Skin epidermis (tissue), 12 donors: Measurements from ENCODE around the gene CFAP58.
A peak's percentile ranks its signal among the peaks of the same experiment; 100 is the strongest.

ENCODE experiments used
- H3K27ac ChIP-seq, 21 experiments: fragments of 200-600 bp; sonication (generic) in 11 of 21; one replicate each; pipeline ENCODE4 v1.5.0; 2020; ENCODE audit warnings: mild to moderate bottlenecking in 3 of 21, inconsistent platforms in 2 of 21, moderate library complexity in 2 of 21
- H3K4me3 ChIP-seq, 7 experiments: fragments of 200-600 bp; sonication (generic) in 2 of 7; one replicate each; pipeline ENCODE4 v1.5.0; 2020; ENCODE audit warnings: inconsistent platforms in 2 of 7, mild to moderate bottlenecking in 2 of 7, moderate library complexity in 1 of 7

Gene CFAP58

DNA sequence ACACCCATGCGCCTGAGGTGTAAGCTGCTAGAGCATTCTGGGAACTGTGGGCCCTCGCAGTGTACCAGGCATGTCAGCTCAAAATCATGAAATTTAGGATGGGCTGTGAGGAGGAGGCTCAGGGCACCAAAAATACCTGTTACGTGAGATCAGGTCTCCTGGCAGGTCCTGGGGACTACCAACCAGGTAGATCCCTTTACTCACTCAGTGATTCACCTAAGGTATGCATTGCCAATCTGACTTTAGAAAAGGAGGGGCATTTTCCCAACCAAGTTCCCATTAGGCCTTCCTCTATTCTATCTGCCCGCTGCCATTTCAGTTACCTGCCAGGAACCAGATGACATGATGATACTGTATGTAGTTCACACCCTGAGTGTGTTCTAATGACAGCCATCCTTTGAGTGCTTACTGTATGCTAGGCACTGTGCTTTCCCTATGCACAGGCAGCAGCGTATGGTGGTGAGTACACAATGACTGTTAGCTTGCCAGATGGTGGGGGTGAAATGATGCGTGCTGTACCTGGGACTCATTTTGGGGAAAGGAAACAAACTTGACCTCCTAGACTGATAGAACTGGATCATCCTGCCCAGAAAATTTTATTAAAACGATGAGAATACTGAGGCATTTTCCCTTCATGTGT, 62.0 kb downstream of the CFAP58 start:
- H3K4me3 ChIP-seq = no peak overlapping the region
- H3K27ac ChIP-seq = peak overlapping the region in 1 of 21 experiments; percentile 55

DNA sequence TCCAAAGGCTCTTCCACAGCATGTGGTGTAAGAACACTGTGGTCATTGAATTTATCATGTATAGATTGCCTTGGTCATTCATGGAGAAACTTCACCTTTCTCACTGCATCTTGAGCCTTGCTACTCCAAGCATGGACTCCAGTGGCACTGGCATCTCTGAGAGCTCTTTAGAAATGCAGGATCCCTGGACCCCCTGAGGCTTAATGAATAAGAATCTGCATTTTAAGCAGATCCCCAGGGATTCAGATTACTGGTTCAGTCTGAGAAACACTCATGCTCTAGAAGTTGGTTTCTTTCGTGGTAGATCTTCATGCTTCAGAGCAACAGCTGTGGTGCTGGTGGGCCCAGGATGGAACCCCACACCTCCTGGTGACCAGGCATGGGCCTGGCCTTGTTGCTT, 63.2 kb downstream of the CFAP58 start:
- no peak overlapping the region for H3K27ac ChIP-seq
- no peak overlapping the region for H3K4me3 ChIP-seq

DNA sequence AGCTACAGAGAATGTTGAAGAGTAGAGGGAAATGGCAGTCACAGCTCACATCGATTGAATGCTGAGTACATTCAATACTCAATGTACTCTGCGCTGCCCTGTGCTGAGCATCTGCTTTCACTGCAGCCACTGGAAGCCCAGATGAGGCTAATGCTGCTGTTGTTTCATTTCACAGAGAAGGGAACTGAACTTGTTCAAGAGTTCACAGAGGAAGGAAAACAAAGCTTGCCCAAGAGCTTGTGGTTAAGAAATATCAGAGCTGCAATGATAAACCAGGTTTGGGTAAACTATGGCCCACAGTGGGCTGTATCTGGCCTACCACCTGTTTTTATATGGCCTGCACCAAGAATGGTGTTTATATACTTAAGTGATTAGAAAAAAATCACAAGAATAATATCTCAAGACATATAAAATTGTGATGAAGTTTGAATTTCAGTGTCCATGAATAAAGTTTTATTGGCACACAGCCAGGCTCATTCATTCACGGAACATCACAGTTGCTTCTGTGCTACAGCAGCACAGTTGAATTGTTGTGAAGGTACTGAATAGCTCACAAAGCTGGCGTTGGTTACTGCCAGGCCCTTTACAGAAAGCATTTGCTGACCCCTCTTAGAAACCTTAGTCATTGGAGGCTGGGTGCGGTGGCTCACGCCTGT, 64.1 kb downstream of the CFAP58 start:
- Histone ChIP-seq H3K4me3 (no peak overlapping the region), H3K27ac (no peak overlapping the region)

DNA sequence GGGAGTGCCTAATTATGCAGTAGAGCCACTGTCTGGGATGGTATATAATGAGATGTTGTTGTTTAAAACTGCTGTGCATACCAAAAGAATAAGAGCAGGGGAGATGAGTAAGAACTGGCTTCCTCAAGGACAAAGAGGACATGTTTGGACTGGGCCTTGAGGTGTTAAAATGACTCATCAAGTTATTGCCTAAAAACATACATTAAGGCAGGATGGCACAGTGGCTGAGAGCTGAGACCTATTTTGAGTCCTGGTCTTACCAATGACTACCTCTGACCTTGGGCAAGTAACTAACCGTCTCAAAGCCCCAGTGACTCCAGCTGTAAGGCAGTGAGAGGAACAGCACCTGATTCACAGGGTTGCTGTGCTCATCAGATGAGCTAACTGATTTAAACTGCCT, 71.1 kb downstream of the CFAP58 start:
- H3K4me3 ChIP-seq = no peak overlapping the region
- no peak overlapping the region for H3K27ac ChIP-seq

DNA sequence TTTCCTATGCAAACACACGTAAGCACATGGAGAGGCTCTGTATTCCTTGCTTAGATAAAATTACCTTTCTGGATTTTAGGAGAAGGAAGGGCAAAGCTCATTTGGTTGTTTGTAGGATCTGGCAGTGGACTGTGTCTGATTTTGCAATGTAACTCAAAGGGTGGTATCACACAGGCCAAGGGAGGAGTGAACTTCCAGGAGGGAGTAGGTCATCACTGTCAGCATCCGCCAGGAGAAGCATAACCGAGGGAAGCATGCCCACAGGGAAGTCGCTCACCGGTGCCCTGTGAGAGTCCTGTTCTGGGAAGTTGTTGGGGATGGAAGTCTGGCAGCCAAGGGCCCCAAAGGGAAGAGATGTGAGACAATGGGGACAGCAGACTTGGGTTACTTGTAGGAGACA, 74.4 kb downstream of the CFAP58 start:
- no peak overlapping the region for H3K27ac ChIP-seq

DNA sequence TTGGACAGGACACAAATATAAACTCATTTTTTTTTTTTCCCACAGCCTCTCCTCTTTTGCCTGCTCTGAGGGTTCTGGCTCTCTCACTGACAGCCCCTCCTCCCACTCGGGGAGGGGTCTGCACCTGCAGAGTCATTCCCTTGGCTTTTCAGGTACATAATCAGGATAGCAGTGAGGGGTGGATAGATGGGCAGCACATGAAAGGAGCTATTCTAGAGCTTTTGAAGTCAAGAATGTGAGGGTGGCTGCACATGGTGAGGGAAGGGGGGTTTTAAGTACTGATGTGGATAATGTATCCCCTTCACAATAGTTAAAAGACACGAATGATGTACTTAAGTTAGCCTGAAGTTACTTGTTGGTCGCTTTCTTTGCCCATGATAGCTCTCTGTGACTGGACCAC, 76.2 kb downstream of the CFAP58 start:
- H3K27ac ChIP-seq = no peak overlapping the region
- H3K4me3 ChIP-seq = no peak overlapping the region

More for the DNA sequence above, 74.4 kb downstream of the CFAP58 start:
- no peak overlapping the region for H3K4me3 ChIP-seq

DNA sequence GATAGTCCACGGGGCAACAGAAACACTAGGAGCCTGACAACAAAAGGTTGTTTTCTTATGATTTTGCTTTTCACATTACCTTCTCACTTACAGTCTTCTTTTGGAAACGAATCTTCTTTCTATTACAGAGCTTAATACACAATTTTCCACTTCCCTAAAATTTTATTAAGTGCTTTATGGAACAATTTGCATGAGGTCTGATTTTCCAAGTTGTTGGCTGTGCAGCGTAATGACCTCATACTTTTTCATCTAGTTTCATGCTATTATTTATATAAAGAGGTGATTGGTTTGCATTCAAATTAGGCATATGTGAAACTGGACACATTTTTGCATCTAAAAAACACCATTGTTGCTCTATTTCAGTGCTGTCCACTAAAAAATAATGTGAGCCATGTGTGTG, 76.7 kb downstream of the CFAP58 start:
- Histone ChIP-seq H3K4me3 (no peak overlapping the region), H3K27ac (no peak overlapping the region)

DNA sequence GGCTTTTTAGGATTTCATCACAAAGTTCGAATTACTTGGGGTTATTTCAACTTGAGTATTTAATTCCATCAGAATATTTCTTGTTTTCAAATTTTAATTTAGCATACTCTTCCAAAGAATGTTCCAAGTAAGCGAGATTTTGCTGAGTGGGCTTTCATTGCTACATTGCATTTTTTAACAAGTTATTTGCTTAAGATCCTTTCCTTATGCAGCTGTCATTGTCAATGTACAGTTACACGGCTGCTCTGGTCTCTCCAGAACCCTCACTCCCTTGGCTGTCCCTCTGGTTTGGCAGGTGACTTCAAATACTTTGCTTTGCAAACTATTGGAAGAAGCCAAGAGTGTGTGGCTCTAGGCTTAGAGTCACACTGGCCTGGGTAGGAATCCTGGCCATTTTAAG, 80.0 kb downstream of the CFAP58 start:
- Histone ChIP-seq H3K4me3 (no peak overlapping the region), H3K27ac (no peak overlapping the region)

DNA sequence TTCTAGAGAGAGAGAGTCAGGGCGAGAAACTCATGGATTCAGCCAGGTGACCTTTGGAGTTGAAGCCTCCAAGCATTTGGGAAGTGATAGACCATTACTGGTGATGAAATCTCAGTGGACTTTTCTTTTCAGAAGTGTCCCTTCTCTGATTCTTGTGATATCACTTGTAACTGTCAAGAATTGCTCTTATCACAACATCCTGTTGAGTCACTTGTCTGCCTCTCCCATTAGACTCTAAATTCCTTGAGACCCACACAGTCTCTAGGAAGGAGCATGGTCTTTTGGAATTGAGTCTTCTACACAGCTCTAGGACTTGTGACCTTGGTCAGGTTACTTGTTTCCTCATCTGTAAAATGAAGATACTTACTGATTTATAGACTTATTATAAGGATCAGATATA, 81.0 kb downstream of the CFAP58 start:
- Histone ChIP-seq H3K27ac (no peak overlapping the region), H3K4me3 (no peak overlapping the region)

DNA sequence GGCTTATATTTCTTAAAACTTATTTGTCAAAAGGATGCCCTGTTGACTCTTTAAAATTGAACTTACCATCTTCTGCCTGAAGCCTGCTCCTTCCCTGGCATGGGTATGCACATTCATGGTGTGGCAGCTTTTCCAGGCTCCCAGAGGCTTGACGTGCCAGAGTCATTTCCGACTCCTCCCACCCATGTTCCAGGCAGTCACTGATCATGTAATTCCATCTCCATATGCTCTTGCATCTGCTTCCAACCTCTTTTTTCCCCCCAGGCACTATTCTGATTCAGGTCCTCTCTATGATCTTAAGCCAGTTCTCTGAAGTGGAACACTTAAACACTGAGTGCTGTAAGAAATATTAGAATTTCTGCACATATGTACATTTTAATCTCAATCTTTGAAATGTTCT, 82.2 kb downstream of the CFAP58 start:
- no peak overlapping the region for H3K4me3 ChIP-seq
- H3K27ac ChIP-seq = no peak overlapping the region

DNA sequence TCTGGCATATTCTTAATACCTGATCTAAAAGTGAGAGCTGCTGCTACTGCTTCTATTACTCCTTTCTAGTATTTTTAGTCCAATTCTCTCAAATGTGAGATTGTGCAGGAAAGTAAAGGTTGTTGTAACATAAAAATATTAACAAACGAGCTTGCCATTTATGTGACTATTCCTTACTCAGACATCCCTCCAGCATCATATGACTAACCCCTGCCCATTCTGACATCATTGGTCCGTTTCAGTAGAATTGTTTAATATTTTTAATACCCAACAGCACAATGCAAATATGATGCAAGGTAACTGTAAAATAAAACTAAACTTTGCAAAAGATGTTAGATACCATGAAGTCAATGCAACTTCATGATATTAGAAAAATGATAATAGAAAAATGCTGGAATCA, 83.6 kb downstream of the CFAP58 start:
- H3K27ac ChIP-seq = no peak overlapping the region
- no peak overlapping the region for H3K4me3 ChIP-seq

DNA sequence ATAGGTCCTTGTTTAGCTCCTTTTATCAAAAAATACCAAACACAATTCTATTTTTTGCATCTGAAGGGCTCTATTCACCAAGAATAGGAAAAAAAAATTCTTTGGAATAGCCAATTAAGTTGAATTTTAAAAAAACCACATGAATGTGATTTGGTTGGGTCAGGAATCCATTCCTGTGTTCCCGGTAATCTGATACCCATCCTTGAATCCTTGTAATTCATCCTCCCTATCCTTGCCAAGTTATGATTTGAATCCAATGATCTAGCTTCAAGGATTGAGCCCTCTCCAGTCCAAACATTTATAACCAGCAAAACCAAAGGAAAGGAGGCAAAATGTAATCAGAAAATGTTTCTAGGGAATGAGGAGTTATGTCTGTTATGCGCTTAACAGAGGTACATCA, 86.6 kb downstream of the CFAP58 start:
- no peak overlapping the region for H3K27ac ChIP-seq
- no peak overlapping the region for H3K4me3 ChIP-seq

DNA sequence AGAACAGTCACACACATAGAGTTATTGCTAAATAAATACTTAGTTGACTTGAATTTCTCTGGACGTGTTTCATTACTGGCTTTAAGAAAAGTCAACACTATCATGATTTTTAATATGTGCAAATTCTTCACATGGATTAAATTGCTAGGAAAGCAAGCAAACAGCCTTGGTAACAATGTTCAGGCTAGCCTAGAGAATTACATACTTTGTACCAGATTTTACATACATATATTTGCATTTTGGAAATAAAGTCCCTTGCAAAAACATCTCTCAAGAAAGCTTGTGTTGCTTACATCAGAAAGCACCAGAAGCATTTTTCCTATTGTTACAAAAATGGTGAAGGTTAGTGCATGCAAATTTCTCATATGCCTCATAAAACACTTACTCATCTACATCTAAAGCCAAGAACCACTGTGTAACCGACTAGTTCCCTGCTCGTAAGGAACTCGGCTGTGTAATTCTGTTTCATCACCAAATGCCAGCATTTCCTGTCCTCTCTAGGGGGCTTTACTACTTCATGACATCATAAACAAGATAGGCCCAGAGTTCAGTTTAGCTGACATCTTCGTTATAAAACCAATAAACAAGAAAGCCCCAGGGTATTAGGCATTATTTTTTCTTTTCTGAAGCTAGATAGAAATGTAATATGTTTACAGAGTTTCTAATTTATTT, 87.8 kb downstream of the CFAP58 start:
- Histone ChIP-seq H3K27ac (no peak overlapping the region), H3K4me3 (no peak overlapping the region)

DNA sequence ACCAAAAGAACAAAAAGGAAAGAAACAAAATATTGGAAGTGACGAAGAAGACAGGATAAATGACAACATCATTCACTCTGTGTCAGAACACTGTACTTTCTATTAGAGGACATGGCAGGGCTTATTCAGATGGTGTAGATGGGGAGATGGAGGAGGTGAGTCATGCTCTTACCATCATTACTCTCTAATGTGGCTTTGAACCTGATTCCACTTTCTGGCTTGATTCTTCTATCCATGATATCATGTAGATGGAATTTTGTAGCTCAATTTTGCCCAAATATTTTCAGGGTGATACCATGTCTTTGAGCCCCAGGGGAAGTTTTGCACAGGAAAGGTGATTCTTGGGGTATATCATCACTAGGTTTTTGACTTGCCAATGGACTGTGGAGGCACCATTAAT, 91.7 kb downstream of the CFAP58 start:
- Histone ChIP-seq H3K27ac (no peak overlapping the region), H3K4me3 (no peak overlapping the region)

DNA sequence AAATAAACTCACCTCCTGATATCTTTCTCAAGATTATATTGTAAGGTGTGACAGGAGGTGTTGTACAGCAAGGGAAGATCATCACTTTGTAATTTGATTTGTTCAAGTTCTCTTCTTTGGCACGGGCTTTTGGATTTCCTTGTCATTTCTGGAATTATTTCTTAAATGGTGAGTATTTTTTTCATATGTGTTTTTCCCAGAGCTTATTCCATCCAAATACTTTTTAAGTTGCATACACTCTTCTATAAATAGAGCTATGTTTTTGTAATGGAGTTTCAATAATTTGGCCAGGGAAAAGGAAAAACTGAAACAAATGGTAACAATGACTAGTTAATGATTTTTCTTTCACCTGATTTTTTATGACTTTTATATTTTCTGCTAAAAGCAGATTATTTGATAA, 92.5 kb downstream of the CFAP58 start:
- Histone ChIP-seq H3K4me3 (no peak overlapping the region), H3K27ac (no peak overlapping the region)

DNA sequence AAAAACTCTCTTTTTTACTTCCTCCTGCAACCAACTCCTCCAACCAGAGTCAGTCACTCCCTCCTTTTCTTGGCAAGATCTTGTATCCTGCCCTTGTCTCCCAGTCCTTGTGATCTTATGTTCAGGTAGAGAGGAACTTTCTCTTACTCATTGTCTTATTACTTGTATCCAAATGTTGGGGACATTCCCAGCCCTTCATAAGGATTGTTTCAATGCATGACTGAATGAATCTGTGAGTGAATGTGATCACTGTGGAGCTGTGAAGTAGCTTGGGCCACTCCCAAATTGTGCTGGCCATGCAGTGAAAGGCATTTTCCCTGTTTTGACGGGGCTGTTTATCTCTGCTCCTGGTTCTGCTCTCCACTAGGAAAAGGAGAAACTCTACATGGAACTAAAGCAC, 93.7 kb downstream of the CFAP58 start:
- H3K4me3 ChIP-seq = no peak overlapping the region

DNA sequence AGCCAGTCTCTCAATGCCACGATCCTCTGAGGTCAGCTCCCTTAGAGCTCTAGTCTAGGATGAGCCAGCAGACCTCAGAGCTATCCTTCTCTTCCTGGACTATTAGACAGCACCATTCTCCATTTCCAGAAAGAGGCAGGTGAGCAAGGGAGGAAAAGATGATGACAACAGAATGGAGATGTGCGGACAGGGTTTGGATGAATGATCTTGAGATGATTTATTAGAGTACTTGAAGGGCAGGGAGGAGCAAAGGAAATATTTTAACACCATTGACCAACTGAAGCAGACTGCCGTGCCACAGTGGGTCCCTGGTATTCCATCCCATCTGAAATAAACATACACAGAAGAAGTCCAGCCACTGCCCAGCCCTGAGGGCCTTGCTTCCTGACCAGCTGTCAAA, 94.3 kb downstream of the CFAP58 start:
- Histone ChIP-seq H3K4me3 (no peak overlapping the region), H3K27ac (no peak overlapping the region)

More for the DNA sequence above, 93.7 kb downstream of the CFAP58 start:
- H3K27ac ChIP-seq = no peak overlapping the region

DNA sequence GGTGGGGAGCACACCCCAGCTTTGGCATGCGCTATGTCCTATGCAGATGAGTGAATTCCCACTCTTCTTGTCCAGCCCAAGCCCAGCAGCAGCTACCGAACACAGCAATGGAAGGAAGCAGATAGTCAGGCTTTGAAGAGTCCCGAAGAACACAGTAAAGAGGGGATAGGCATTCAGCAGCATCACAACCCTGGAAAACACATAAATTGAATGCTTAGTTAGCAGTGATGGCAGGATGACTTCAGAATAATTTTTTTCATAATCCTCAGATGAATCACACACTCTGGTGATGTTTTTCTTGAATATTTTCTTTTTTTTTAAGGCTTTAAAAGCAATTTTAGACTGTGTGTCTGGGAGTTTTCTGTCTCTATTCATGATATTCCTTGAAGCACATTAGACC, 95.8 kb downstream of the CFAP58 start:
- no peak overlapping the region for H3K4me3 ChIP-seq
- no peak overlapping the region for H3K27ac ChIP-seq

DNA sequence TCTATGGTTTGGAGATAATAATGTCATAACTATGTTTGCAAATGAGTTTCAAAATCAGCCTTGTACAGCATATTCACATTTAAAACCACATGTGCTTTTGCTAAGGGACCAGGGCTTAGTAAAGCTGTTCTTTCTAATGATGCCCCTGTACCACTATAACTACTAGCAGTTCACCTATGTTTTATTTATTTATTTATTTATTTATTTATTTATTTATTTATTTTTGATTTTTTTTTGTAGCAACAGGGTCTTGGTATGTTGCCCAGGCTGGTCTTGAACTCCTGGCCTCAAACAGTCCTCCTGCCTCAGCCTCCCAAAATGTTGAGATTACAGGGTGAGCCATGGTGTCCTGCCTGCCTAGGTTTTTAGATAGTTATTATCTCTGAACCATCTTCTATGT, 96.9 kb downstream of the CFAP58 start:
- H3K27ac ChIP-seq = no peak overlapping the region

DNA sequence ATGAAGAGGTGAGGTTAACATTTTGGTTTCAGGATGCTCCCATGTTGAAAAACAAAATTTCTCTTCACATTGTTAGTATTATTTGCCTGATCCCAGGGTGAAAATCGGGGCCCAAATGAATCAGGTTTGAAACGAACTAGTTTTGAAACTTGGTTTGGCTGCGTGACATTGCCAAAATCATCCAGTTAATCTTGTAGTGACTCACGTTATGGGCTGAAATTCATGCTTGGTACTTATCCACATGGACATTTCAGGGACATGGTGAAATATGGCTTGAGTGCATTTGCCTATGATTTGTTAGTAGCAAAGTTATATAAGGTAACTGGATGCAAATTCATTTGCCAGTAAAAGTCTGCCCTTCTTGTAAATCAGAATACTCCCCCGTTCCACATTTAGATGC, 97.3 kb downstream of the CFAP58 start:
- H3K27ac ChIP-seq = no peak overlapping the region
- H3K4me3 ChIP-seq = no peak overlapping the region

More for the DNA sequence above, 96.9 kb downstream of the CFAP58 start:
- no peak overlapping the region for H3K4me3 ChIP-seq

DNA sequence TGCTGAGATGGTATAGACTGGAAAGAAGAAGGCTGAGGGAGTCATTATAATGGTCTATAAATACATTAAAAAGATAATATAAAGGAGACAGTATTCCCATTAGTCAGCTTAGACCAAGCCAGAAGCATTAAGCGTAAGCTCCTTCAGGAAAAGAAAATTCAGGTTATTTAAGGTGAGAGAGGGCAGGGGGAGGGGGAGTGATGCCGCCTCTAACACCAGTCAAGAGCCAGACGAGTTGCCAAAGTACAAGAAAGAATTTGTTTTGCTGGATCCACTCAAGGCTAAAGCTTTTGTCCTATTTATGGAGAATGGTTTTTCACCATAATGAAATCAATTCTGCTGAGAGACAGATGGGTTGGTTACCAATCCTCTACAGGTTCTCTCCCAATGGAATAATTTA, 99.3 kb downstream of the CFAP58 start:
- Histone ChIP-seq H3K4me3 (no peak overlapping the region), H3K27ac (no peak overlapping the region)
